Amniotic epithelial cell (primary cell): ENCODE data around the gene REXO1.

ENCODE experiments used
- DNase-seq: peaks from one replicate; pipeline ENCODE4 v3.0.0-alpha.2; 2010; ENCODE audit warnings: low read depth

Gene REXO1

GRCh38 chr19:1790054-1790792, 58.1 kb downstream of the REXO1 start:
- DNase-seq: no peak

GRCh38 chr19:1789261-1790041, 58.8 kb downstream of the REXO1 start:
- no peak for DNase-seq

- DNase-seq: no peak
Measured at GRCh38 chr19:1787116-1787515, 61.2 kb downstream of the REXO1 start.

- no peak for DNase-seq
Measured at GRCh38 chr19:1786668-1787067, 61.6 kb downstream of the REXO1 start.

GRCh38 chr19:1785310-1785709, 63.0 kb downstream of the REXO1 start:
- no peak for DNase-seq

GRCh38 chr19:1783874-1784273, 64.4 kb downstream of the REXO1 start:
- DNase-seq: no peak

GRCh38 chr19:1783354-1783753, 64.9 kb downstream of the REXO1 start:
- no peak for DNase-seq

GRCh38 chr19:1782521-1782920, 65.8 kb downstream of the REXO1 start:
- no peak for DNase-seq

- no peak for DNase-seq
Measured at GRCh38 chr19:1780272-1780958, 67.9 kb downstream of the REXO1 start.

- no peak for DNase-seq
Measured at GRCh38 chr19:1779574-1779973, 68.7 kb downstream of the REXO1 start.

GRCh38 chr19:1777149-1777548, 71.1 kb downstream of the REXO1 start:
- DNase-seq: no peak

- no peak for DNase-seq
Measured at GRCh38 chr19:1776606-1777147, 71.6 kb downstream of the REXO1 start.

- DNase-seq: no peak
Measured at GRCh38 chr19:1775951-1776605, 72.2 kb downstream of the REXO1 start.

- peak; percentile 20 for DNase-seq
Measured at GRCh38 chr19:1774989-1775772, 73.1 kb downstream of the REXO1 start.

GRCh38 chr19:1773184-1773583, 75.1 kb downstream of the REXO1 start:
- peak; percentile 78 for DNase-seq

GRCh38 chr19:1770866-1771576, 77.3 kb downstream of the REXO1 start:
- DNase-seq: no peak

GRCh38 chr19:1769645-1769985, 78.7 kb downstream of the REXO1 start:
- no peak for DNase-seq

- DNase-seq: no peak
Measured at GRCh38 chr19:1768918-1769644, 79.2 kb downstream of the REXO1 start.

GRCh38 chr19:1768248-1768647, 80.0 kb downstream of the REXO1 start:
- DNase-seq: no peak

- DNase-seq: no peak
Measured at GRCh38 chr19:1767464-1767933, 80.8 kb downstream of the REXO1 start.
